DMS53 (cell line): ENCODE results near the gene ZDHHC16.
A peak's percentile ranks its signal among the peaks of the same experiment; 100 is the strongest.
"Not testable (repeated sequence)": the region's sequence is repeated elsewhere in the genome, so short reads cannot be mapped to it uniquely, and the experiment has no call there.

Experiments used
- DNase-seq: peaks from one replicate; lab custom pipeline; 2025; lab: John Stamatoyannopoulos, UW

ZDHHC16 gene

DNA sequence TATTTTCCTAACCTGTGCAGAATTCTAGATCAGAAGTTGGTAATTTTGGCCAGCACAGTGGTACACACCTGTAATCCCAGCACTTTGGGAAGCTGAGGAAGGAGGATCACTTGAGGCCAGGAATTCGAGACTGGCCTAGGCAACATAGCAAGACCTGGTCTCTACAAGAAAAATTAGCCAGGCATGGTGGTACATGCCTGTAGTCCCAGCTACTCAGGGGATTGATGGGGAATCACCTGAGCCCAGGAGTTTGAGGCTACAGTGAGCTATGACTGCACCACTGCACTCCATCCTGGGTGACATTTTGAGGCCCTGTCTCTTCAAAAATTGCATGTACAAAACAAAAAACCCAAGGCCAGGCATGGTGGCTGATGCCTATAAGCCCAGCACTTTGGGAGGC lies 11.4 kb upstream of the ZDHHC16 start:
- DNase-seq = no peak

DNA sequence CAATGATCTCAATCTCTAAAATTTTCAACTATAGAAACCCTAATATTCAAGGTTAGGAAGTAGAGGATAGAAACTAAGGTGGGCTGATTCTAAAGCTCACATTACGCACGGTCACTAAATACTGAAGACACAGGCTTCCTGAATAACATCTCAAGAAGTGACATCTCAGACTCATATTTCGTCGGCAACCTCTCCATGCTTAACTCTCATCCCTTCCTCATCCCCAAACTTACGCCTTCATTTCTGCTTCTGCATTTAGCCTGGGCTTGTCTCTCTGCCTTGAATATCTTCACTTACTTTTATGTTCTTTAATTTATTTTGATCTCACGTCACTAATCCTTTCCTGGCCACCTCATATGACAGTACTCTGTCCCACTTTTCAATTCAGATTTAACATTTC lies 10.8 kb upstream of the ZDHHC16 start:
- DNase-seq = no peak

DNA sequence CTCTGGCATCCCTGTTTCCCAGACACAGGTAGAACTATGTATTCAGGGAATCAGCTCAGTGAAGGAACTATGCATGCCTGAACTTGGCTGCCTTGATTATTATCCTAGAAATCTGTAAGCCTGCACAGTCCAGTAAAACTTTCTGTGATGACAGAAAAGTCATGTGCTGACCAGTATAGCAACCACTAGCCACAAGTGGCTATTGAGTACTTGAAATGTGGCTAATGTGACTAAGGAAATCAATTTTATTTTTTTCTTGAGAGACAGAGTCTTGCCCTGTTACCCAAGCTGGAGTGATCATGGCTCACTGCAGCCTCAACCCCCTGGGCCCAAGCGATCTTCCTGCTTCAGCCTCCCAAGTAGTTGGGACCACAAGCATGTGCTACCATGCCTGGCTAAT lies 3.7 kb upstream of the ZDHHC16 start:
- no peak for DNase-seq

DNA sequence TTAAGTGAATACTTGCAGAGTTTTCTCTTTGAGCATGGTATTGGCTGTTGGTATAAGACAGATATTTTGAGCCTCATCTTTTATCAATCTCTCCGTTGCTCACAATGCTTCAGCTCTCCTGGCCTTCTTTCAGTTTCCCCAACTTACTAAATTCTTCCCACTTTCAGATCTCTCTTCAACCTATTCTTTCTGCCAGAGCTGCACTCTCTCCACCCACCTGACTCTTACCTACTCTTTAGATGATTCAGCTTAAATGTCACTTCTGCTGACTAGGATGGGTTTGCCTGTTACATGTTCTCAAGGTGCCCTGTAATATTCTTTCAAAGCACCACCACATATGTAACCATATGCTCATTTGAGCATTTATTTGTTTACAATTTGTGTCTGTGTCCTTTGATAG lies 1.8 kb upstream of the ZDHHC16 start:
- DNase-seq = no peak

DNA sequence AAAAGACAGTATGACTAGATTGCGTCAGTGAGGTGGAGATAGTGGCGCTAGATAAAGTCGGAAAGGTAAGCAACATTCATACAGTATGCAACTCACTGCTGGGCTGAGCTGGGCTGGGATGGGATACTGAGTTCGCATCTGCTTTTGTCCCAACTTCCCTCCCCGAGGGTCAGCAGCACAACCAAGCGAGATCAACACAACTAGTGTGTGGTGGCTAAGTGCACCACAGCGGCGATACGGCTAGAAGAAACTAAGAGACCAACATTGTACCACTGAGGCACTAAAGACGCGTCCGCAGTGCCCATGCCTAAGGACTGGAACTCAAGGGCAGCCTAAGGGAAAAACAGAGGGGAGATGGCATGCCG lies 636 bp upstream of the ZDHHC16 start:
- DNase-seq = no peak

DNA sequence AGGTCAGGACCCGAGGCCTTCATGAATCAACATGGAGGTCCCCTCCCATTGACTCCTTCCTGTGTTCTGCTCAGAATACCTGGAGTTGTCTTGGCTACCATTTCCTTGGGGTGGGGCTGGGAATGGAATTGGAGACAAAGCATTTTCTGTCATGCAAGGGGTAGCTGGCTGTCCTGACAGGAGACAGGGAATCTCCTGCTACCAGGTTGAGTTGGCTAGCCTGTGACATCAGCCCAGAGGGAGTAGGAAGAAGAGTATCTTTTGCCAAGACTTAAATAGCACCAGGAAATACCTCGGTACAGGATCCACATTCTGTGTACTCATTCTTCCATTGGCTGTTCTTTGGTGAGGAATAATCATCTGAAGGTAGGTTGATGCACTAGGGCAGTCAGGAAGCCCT lies 4.9 kb downstream of the ZDHHC16 start:
- DNase-seq = no peak

DNA sequence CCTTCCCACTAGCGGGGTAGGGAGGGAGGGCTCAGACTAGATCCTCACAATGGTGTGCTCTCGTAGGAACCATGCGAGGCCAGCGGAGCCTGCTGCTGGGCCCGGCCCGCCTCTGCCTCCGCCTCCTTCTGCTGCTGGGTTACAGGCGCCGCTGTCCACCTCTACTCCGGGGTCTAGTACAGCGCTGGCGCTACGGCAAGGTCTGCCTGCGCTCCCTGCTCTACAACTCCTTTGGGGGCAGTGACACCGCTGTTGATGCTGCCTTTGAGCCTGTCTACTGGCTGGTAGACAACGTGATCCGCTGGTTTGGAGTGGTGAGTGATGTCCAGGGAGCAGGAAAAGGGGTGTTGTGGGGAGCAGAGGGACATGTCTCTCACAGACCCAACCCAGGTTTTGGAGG lies 5.6 kb downstream of the ZDHHC16 start:
- no peak for DNase-seq

DNA sequence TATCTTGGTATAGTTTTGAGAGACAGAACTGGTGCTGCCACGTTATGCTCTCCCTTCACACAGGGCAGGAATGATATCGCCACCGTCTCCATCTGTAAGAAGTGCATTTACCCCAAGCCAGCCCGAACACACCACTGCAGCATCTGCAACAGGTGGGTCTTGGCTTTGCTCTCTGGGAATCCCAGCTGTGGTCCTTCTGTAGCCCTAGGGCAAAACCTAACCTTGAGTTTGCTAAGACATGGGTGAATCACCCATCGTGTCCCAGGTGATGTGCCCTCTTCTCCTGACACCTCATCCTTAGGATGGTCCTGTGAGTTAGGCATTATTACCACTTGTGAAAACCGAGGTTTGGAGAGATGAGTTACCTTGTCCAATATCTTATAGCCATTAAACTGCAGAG lies 6.4 kb downstream of the ZDHHC16 start:
- no peak for DNase-seq

DNA sequence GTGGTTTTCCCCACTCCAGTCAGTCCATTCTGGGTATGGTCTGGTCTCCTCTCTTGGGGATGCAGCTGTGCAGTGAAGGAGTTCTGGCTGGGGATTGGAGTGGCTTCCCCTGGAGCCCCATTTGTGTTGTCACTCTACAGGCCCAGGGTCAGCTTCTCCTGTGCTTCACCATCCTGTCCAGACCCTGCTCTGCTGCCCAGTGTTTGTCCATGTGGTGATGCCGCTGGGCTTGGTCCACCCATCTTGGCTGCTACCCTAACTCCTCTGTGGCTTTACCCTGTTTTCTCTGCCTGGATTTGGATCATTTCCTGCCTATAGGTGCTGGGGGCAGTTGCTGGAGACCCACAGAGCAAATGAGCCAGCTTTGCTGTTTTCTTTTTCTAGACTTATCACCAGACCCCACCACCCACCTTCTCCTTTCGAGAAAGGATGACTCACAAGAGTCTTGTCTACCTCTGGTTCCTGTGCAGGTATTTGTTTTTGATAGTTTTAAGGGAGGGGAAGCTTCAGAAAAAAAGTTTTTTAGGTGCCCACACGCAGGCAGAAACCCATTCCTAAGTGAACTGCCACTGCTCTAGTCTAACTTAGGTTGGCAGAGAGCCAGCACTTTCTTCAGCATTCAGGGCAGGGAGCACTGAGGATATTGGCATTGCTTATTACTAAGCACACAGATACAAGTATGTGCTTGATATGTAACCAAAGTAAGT lies 8.5 kb downstream of the ZDHHC16 start:
- peak; percentile 50 for DNase-seq

DNA sequence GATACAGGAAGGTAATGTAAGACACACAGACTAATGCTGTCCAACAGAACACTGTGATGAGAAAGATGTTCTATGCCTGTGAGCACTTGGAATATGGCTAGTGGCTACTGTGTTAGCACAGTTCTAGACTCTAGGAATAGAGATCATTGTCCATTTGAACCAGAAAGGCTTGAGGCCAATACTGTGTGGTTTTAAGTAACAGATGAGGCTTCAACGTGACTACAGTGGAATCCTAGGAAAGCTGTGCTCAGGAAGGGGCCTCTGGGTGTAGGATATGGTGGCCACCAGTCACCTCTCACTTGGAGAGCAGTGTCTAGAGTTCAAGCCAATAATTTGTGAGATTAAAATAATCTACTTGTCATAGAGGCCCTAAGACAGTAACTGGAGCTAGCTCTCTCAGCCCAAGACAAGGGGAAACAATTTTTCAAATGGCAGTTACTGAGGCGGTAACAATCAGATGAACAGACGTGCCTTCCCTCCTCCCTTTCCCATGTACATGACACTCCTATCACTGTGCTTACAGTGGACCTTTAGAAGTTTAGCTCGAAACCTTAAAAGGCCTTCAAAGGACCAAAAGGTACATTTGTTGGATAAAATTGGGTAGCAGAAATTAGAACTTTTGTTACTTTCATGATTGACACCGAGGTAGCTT lies 10.2 kb downstream of the ZDHHC16 start:
- no peak for DNase-seq

DNA sequence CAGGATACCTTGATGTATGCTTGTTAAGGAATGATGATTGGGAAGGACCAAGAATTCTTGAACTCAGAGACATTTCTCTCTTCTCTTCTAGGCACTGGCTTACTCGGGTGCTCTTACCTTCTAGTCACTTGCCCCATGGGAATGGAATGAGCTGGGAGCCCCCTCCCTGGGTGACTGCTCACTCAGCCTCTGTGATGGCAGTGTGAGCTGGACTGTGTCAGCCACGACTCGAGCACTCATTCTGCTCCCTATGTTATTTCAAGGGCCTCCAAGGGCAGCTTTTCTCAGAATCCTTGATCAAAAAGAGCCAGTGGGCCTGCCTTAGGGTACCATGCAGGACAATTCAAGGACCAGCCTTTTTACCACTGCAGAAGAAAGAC lies 10.7 kb downstream of the ZDHHC16 start:
- DNase-seq = no peak

DNA sequence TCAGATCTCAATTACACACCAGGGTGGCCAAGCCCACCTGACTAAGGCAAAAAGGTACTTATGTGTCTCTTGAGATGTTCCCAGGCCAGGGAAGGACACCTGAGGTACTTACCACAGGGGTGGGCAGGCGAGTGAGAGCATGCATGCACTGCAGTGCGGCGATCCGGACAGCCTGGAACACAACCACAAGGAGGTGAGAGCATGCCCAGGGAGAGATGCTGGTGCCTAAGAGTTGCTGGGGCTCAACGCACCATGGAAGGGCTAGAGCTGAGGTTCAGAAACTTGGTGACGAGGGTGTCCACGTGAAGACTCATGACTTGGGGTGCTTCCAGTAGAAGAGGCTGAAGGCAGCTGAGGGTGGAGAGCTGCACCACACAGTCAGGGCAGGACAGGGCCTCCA lies 13.1 kb downstream of the ZDHHC16 start:
- DNase-seq = no peak

DNA sequence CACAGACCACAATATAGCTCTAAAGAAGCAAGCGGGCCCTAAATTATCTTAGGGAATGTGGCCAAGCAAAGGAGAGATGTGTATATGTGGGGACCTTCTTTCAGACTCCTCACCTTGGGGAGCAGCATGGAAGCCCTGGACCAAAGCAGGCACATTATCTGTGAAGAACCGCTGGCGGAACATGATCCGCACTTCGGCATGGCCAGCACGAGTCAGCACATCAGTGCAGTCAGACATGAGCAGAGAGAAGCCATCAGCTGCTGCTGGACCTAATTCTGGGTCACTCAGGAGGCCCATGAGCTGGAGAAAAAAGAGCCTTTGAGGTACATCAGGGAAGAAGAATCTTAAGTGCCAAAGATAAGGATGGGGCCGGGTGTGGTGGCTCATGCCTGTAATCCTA lies 14.0 kb downstream of the ZDHHC16 start:
- DNase-seq = no peak

DNA sequence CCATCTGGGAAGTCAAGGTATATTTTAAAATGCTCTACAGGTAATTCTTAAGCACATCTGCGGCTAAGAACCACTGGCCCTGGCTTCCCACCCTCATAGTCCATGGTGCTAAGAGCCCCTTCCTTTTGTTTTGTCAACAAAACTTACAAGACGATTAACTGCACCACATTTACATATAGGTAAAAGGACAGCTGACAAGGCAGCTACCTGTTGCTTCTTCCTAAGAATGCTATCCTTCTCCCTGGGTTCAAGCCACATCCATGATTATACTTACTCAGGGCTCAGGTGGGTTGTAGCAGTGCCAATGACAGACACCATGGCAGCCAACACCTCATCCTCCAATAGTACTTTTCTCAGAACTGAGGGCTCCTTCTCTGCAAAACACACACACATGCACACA lies 16.3 kb downstream of the ZDHHC16 start:
- no peak for DNase-seq

DNA sequence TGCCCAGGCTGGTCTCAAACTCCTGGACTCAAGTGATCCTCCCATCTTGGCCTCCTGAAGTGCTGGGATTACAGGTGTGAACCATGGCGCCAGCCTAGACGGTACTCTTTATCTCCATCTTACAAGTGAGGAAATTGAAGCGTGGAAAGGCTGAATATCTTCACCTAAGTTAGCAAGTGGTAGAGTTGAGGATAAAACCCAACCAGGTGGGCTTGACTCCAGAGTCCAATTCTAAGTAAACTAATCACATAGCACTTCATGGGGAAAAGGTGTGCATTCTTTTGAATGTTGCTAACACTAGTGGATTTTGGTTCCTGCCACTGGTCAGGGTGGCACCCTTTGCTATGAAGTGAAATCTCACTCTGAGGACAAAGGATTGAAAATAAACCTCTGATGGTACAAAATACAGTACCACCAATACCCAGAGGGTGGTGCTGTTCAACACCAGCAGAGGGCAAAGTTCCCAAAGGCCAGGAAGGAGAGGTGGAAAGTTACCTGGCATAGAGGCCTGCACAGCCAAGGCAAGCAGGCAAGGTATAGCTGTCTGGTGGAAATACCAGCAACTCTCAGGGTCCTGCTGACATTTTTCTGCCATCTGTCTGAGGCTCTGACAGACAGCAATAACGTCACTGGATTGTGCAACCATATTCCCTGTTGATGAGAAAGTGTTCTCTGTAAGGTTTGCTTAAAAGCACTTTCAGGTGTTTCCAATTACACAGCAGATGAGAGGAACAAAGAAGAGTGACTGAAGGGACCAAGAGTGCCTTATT lies 17.6 kb downstream of the ZDHHC16 start:
- DNase-seq = peak; percentile 97

DNA sequence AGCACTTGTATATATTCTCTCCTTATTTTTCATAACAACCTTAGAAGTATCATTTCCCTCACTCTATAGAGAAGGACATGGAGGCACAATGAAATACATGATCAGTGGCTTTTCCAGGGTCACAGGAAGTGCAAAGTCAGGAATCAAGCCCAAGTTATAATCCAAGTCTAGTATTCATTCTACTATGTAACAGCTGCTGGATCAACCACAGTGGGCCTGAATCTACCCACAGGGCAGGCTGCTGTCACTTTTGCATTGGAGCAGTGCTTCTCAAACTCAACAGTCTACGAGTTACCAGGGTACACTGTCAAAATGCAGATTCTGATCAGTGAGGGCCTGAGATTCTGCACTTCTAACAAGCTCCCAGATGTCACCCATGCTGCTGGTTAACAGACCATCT lies 18.3 kb downstream of the ZDHHC16 start:
- DNase-seq = no peak

DNA sequence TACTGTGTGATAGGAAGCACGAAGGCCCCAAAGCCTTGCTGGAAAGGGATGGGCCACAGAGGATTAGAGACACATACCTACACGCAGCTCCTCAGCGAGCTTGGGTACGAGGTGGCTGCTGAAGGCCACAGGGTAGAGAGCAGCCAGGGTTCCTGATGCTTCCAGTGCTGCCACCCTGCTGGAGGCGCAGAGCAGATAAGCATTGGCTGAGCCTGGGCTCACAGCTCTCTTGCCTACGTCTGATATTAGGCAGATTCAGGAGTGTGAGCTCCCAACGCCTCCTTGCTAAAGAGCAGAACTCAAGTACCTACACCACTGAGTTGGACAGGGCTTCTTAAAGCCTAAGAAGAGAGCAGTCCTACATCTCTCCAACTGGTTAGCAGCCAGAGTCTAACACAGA lies 20.0 kb downstream of the ZDHHC16 start:
- no peak for DNase-seq

DNA sequence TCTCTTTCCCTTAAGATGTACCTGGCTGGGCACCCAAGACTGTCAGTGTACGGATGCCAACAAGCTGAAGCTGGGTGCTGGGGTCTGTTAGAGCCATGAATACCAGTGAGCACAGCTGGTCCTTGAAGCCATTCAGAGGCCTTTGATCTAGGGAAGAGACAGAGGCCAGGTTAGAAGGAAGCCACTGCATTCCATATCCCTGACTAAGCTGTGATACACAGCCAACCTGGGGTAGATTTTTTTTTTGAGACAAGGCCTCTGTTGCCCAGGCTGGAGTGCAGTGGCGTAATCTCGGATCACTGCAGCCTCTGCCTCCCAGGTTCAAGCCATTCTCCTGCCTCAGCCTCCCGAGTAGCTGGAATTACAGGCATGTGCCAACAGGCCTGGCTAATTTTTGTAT lies 20.8 kb downstream of the ZDHHC16 start:
- DNase-seq = peak; percentile 48

DNA sequence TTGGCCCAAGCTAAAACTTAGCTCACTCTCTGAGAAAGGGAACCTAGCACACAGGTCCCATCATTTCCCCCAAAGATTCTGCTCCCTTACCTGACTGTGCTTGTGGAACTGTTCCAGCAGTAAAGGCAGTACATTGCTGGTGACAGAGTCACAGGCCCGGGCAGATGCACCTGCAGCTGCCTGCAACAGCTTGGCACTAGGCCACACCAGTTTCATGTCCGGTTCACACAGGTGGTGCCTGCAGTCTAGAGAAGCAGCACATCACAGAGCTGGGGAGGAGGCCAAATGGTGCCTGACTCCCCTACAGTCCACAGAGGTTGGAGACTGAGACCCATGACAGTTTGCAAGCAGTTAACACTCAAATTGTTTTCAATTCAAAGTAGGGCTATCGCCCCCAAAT lies 22.2 kb downstream of the ZDHHC16 start:
- peak; percentile 96 for DNase-seq

DNA sequence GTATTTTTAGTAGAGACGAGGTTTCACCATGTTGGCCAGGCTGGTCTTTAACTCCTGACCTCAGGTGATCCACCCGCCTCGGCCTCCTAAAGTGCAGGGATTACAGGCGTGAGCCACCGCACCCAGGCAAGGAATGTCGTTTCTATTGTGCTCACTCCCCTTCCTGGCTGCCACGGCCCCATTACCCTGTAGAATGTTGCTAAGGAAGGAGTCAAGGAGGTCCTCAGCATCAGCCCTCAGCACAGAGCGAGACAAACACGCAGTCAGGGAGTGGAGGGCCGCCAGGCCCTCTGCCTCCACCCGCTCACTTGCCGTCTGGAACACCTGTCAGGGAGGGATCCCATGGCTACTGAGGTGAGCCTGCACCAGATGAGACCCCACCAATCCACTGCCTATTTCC lies 22.8 kb downstream of the ZDHHC16 start:
- not testable (repeated sequence) for DNase-seq

DNA sequence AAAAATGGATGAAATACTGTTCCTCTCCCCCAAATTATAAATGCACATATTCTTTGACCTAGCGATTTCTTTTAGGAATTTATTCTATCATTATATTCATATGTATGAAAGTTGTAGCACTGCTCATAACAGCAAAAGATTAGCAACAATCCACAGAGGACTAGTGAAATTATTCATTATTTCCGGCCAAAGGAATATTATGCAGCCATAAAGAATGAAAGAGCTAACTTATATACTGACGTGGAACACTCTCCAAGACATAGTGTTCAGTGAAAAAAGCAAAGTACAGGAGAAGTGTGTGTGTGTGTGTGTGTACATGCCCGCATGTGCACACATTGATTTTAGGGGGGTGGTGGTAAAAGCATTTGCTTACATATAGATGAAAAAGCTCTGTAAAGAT lies 28.9 kb downstream of the ZDHHC16 start:
- DNase-seq = no peak

DNA sequence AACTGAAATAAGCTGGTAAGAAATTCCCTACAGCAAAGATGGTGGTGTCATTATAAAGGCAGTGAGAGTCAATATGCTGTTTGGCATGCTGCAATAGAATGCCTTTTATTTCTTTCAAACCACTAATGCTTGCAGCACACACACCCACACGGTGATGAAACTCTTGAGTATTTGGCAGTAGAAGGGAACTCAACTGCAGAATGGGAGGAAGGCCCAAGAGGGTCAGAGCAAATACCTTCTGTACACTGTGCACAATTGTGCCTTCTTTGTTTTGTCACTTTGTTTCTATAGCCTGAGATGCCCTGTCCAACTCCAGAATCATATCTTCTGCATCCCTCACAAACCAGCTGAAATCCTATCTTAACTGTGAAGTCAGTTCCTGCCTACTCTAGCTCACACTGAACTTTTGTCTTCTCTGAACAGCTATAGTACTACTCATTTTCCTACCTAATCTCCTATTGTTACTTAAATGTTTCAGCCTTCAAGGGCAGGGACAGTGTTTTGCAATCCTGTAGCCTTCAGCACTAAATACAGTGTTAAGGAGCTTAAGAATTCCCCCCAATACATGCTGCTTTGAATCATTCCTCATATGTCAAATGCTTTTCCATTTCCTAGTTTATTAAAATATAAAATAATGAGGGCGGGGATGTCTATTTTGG lies 30.1 kb downstream of the ZDHHC16 start:
- DNase-seq = no peak

DNA sequence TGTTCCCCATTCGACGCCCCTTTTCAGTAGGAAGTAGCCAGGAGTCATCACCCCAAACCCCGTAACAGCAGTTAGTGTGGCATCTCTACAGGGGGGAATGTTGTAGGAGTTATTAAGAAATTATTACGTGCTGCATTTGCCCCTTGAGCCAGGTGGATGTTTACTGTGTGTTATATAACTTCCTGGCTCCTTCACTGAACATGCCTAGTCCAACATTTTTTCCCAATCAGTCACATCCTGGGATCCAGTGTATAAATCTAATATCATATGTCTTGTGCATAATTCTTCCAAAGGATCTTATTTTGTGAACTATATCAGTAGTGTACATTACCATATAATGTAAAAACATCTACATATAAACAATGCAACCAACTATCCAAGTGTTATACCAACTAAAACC lies 33.4 kb downstream of the ZDHHC16 start:
- DNase-seq = not testable (repeated sequence)
